ENCODE results near the gene STK11.
A peak's percentile ranks its signal among the peaks of the same experiment; 100 is the strongest.

STK11 gene

DNA sequence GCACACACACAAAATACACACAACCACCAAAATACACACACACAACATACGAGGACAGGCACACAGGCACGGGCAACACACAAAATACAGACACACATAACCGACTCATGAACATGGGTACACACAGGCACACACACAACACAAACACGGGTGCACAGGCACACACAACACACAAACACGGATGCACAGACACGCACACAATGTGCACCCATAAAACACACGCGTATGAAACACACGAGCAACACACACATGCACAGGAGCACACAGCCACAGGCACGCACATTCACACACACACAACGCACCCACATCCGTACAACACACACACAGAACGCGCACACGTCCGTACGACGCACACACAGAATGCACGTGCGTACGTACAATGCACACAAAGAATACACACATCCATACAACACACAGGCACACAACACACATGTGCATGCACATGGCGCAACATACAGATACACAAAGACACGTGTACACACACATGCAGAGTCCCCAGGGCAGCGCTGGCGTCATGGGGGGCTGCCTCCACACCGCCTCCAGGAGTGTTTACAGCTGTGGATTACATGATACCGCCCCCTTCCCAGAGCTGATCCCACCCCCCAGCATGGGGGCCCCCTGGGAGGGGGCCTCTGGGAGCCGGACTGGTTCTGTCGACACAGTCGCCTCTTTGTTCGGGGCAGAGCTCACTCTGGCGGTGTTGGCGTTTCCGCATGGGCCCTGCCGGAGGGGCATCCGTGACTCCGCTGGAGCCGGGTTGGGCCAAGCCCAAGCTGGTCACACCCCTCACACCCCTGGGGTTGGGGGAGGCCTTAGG, 34.4 kb upstream of the STK11 start:
- no peak for FAIRE-seq
- TF ChIP-seq, protein P1, sequence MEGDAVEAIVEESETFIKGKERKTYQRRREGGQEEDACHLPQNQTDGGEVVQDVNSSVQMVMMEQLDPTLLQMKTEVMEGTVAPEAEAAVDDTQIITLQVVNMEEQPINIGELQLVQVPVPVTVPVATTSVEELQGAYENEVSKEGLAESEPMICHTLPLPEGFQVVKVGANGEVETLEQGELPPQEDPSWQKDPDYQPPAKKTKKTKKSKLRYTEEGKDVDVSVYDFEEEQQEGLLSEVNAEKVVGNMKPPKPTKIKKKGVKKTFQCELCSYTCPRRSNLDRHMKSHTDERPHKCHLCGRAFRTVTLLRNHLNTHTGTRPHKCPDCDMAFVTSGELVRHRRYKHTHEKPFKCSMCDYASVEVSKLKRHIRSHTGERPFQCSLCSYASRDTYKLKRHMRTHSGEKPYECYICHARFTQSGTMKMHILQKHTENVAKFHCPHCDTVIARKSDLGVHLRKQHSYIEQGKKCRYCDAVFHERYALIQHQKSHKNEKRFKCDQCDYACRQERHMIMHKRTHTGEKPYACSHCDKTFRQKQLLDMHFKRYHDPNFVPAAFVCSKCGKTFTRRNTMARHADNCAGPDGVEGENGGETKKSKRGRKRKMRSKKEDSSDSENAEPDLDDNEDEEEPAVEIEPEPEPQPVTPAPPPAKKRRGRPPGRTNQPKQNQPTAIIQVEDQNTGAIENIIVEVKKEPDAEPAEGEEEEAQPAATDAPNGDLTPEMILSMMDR (IDR thresholded peaks at IDR 0.05; ENCODE audit: insufficient read depth, missing control alignments): no peak
- DNase-seq (ENCODE audit: insufficient read length, low spot score): no peak

GRCh38 chr19:1171755-1172352, 33.7 kb upstream of the STK11 start:
- no peak for DNase-seq (ENCODE audit: insufficient read length, low spot score)
- no peak for FAIRE-seq
- TF ChIP-seq, protein P1 (IDR thresholded peaks at IDR 0.05; ENCODE audit: insufficient read depth, missing control alignments): no peak

GRCh38 chr19:1172353-1173158, 33.0 kb upstream of the STK11 start:
- FAIRE-seq: no peak

DNA sequence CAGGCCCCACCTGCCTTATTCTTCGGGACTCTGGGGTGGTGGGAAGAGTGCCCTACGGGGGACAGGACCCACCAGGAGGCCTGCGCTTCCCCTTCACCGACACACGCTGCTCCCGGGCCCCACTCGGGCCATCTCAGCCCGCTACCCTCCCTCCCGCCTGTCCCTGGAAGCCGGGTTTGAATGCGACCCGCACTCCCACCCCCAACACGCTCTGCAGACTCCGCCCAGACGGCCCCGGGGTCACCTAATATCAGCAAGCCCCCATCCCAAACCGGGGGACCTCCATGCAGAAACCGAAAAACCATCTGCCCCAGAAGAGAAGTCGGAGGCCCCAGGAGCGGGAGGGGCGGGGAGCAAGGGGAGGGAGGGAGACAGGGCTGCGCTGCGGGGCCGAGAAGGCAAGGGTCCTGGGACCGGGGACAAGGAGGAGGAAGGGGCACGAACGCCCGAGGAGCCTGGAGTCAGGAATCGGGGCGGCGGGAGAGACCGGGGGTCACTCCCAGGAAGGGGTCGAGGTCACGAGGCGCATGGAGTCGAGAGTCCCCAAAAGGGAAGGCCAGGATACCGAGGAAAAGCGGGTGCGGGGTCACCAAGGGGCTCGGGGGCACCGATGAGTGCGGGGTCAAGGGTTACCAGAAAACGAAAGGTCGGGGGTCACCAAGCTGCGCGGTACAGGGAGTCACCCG, 32.3 kb upstream of the STK11 start:
- FAIRE-seq (no peak), DNase-seq (ENCODE audit: insufficient read length, low spot score) (no peak)
- TF ChIP-seq, protein P1 (IDR thresholded peaks at IDR 0.05; ENCODE audit: insufficient read depth, missing control alignments): no peak

More at GRCh38 chr19:1172353-1173158, 33.0 kb upstream of the STK11 start:
- TF ChIP-seq, protein P1 (IDR thresholded peaks at IDR 0.05; ENCODE audit: insufficient read depth, missing control alignments): no peak
- no peak for DNase-seq (ENCODE audit: insufficient read length, low spot score)

DNA sequence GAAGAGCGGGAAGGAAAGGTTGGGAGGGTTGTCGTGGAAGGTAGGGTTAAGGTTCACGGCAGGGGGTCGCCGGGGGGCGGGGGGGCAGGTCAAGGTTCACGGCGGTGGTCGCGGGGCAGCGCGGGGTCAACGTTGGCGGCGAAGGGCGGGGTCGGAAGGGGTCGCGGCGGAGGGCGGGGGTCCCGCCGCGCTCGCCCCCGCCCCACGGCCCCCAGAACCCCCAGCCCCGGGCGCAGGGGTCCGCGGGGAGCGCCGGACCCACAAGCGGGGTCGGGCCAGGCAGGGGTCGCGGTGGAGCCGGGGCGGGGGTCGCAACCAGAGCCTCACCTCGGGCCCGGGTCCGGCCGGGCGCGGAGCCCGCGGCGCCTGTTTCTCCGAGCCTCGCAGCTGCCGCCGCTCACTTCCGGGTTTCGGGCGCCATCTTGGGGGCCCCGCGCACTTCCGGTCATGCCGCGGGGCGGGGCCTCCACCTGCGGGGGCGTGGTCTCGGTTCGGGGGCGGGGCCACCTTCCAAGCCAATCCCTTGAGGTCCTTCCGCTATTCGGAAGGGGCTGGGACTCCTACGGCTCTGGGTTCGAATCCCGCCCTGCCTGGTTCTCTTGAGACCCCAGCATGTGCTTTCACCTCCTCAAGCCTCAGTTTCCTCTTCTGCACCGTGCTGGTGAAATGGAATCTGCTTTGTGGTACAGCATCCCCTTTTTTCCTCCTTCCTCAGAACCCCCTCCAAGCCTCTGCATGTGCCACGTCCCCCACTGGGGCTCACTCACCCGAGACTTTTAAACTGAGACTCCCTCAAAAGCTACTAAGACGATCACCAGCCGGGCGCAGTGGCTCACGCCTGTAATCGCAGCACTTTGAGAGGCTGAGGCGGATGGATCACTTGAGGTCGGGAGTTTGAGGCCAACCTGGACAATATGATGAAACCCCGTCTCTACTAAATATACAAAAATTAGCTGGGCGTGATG, 31.5 kb upstream of the STK11 start, which contains the start of gene SBNO2:
Gene SBNO2, minus strand, starts transcription at position 424 of the 965 bp plus-strand sequence. CDS start 19,992 bp downstream, outside the sequence.
- FAIRE-seq: no peak
- peak; percentile 97 for DNase-seq (ENCODE audit: insufficient read length, low spot score)
- TF ChIP-seq, protein P1 (IDR thresholded peaks at IDR 0.05; ENCODE audit: insufficient read depth, missing control alignments): no peak

Measured in D721Med (cell line).